Esophagus squamous epithelium (tissue), 5 donors: Measurements from ENCODE around the gene GAD2. TPM values are rescaled to one million over a fixed set of nuclear protein-coding genes. Genes with fewer than 3 reads are reported as not detected.

Experiments
- DNase-seq: peaks from one replicate; lab custom pipeline; 2025; lab: John Stamatoyannopoulos, UW
- H3K27ac ChIP-seq, 4 donors: fragments of 200-600 bp; sonication (generic); one replicate each; pipeline ENCODE4 v1.5.1; 2016 to 2019; ENCODE audit warnings: mild to moderate bottlenecking in 1 of 4
- H3K27me3 ChIP-seq, 4 donors: fragments of 200-600 bp; sonication (generic); 1 replicate in 3 of 4; 2 replicates in 1 of 4; pipeline versions ENCODE4 v1.5.1 to v1.6.0; 2017 to 2021; ENCODE audit warnings: antibody characterized with exemption in 1 of 4
- H3K36me3 ChIP-seq, 3 donors: fragments of 200-600 bp; sonication (generic); one replicate each; pipeline ENCODE4 v1.5.1; 2016 to 2019
- H3K4me1 ChIP-seq, 3 donors: fragments of 200-600 bp; sonication (generic); one replicate each; pipeline ENCODE4 v1.5.1; 2017 to 2019
- H3K4me3 ChIP-seq, 4 donors: fragments of 200-600 bp; sonication (generic); 1 replicate in 3 of 4; 2 replicates in 1 of 4; pipeline ENCODE4 v1.5.1; 2016 to 2019; ENCODE audit warnings: mild to moderate bottlenecking in 2 of 4, moderate library complexity in 1 of 4
- H3K9me3 ChIP-seq, 3 donors: fragments of 200-600 bp; sonication (generic); one replicate each; pipeline ENCODE4 v1.5.1; 2016 to 2019
- CTCF ChIP-seq, 6 experiments: fragments of 450-650 bp in 4 of 6; fragments of 200-600 bp in 2 of 6; sonication (generic) in 2 of 6; IDR thresholded peaks; one replicate each; pipeline ENCODE4 v1.5.1; 2016 to 2019; ENCODE audit warnings: antibody characterized with exemption in 6 of 6, mild to moderate bottlenecking in 4 of 6, moderate library complexity in 4 of 6
- POLR2A ChIP-seq, 4 donors: fragments of 450-650 bp; IDR thresholded peaks; one replicate each; pipeline ENCODE4 v1.6.1; 2017; ENCODE audit warnings: antibody characterized with exemption in 4 of 4, mild to moderate bottlenecking in 4 of 4, moderate library complexity in 3 of 4
- WGBS, 2 donors: methylation state at CpG; one replicate each; pipeline ENCODE4 v1.1.5; 2018; 5-methylcytosine and 5-hydroxymethylcytosine counted together
- intact Hi-C: fragments of 100-400 bp; cut with DNase I; formaldehyde crosslinking; loops from one replicate; pipeline ENCODE4 v1.15.0; 2022
- total RNA-seq, 4 donors: library from RNA; depleted of rRNA; stranded (reverse); fragments of >200 nt; gene quantifications; one replicate each; pipeline ENCODE4 v1.1.0, GENCODE V29; 2016
- donor health status: DM: yes; HTN: yes; CAD: no.

Gene GAD2
- total RNA-seq, 4 donors from 2014 or later, result not detected

DNA sequence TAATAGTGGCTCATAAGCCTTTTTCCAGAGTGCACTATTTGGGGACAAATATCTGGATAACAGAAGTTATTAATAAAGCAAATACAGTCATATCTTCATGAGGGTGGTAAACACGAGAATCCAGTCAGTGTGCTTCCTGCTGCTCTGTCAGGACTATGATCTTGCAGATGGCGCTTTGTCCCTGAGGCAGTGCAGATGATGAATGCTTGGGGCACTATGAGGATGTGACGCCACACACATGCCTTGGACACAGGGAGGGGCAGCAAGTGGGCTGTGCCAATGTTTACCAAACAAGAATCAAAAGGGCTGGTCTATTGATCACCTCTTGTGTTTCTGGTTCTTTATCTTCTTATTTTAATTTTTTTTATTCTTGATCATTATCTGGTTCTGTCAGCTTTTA lies 79.8 kb downstream of the GAD2 start:
- WGBS, 2 donors, result 50 to 56% methylated on average over 3 of the region's 3 CpGs
- no peaks in the 10 kb centered on the region for H3K9me3 ChIP-seq
- H3K27me3 ChIP-seq, result no peaks in the 10 kb centered on the region
- intact Hi-C loops, result no loop called here
- no peaks in the 10 kb centered on the region for H3K36me3 ChIP-seq
- H3K27ac ChIP-seq, result no peak overlapping the region
- TF ChIP-seq POLR2A (IDR thresholded peaks at IDR 0.05), result no peak
- no peak for TF ChIP-seq CTCF (IDR thresholded peaks at IDR 0.05)
- no peaks in the 10 kb centered on the region for H3K4me1 ChIP-seq
- DNase-seq, result no peak
- no peak overlapping the region for H3K4me3 ChIP-seq

DNA sequence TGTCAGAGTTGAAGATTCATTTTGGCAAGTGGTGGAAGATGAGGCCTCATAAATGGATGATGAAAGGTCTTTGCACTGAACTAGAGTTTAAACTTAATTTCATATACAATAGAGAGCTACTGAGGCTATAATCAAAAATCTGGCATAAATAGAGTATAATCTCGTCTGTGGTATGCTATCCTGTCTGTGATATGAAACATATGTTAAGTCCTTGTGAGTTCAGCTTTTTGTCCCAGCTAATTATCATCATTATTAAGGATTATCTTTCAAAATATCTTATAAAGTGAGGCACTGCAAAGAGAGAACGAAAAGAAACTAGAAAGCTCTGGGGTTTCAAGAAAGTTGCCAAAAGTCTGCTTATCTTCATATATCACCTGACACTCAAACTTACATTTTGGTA lies 83.4 kb downstream of the GAD2 start:
- Histone ChIP-seq H3K36me3 (no peaks in the 10 kb centered on the region), H3K27ac (no peak overlapping the region), H3K4me1 (no peaks in the 10 kb centered on the region), H3K9me3 (no peaks in the 10 kb centered on the region), H3K27me3 (no peaks in the 10 kb centered on the region), H3K4me3 (no peak overlapping the region)
- WGBS, 2 donors, result 34 to 53% methylated on average over 2 of the region's 2 CpGs
- intact Hi-C loops, result no loop called here
- no peak for DNase-seq
- TF ChIP-seq CTCF (IDR thresholded peaks at IDR 0.05), result no peak
- no peak for TF ChIP-seq POLR2A (IDR thresholded peaks at IDR 0.05)

DNA sequence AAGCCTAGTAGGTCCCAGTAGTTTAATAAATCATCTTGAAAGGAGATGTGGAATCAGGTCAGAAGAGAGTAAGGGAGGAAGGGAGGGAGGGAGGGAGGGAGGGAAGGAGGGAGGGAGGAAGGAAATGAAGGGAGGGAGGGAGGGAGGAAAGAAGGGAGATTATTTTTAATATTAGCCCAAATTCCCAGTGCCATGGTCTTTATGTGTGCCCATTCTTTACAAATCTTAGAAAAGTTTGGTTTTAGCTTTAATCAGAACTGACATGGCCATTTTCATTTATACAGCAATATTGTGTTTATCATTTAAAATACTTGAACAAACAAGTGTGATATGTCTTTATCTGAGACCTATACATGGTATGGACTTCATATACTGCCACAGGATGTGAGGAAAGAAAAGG lies 86.8 kb downstream of the GAD2 start:
- Histone ChIP-seq H3K4me3 (no peak overlapping the region), H3K36me3 (no peaks in the 10 kb centered on the region), H3K27me3 (no peaks in the 10 kb centered on the region), H3K4me1 (no peaks in the 10 kb centered on the region), H3K9me3 (no peaks in the 10 kb centered on the region), H3K27ac (no peak overlapping the region)
- TF ChIP-seq CTCF (IDR thresholded peaks at IDR 0.05), result no peak
- no peak for TF ChIP-seq POLR2A (IDR thresholded peaks at IDR 0.05)
- no peak for DNase-seq
- intact Hi-C loops, result no loop called here

- no peak for DNase-seq
- TF ChIP-seq POLR2A (IDR thresholded peaks at IDR 0.05) (no peak), CTCF (IDR thresholded peaks at IDR 0.05) (no peak)
- WGBS, 2 donors, result 28 to 42% methylated on average over 3 of the region's 3 CpGs
- no peaks in the 10 kb centered on the region for H3K36me3 ChIP-seq
- H3K9me3 ChIP-seq, result no peaks in the 10 kb centered on the region
- intact Hi-C loops, result no loop called here
- no peak overlapping the region for H3K27ac ChIP-seq
- H3K27me3 ChIP-seq, result no peaks in the 10 kb centered on the region
- H3K4me1 ChIP-seq, result no peaks in the 10 kb centered on the region
- H3K4me3 ChIP-seq, result no peak overlapping the region
These were observed 93.8 kb downstream of the GAD2 start for GRCh38 chr10:26310361-26310760.

GRCh38 chr10:26311383-26311940 lies 94.9 kb downstream of the GAD2 start:
- no peaks in the 10 kb centered on the region for H3K36me3 ChIP-seq
- DNase-seq, result no peak
- no peaks in the 10 kb centered on the region for H3K9me3 ChIP-seq
- no peaks in the 10 kb centered on the region for H3K4me1 ChIP-seq
- intact Hi-C loops, result no loop called here
- no peak overlapping the region for H3K27ac ChIP-seq
- H3K27me3 ChIP-seq, result no peaks in the 10 kb centered on the region
- 34 to 39% methylated on average over 6 of the region's 6 CpGs for whole genome bisulfite sequencing, 2 donors
- H3K4me3 ChIP-seq, result no peak overlapping the region
- TF ChIP-seq CTCF (IDR thresholded peaks at IDR 0.05), result no peak
- no peak for TF ChIP-seq POLR2A (IDR thresholded peaks at IDR 0.05)
